Liver (tissue), 3 donors: ENCODE results near the gene CYP1A2.

Experiments used
- FOXA1 ChIP-seq: IDR thresholded peaks from 2 replicates; pipeline ENCODE4 v1.6.1; 2016; ENCODE audit warnings: antibody characterized with exemption
- HNF4A ChIP-seq, 2 donors: conservative IDR thresholded peaks; 2 replicates each; pipeline ENCODE4 v1.6.1; 2016; ENCODE audit warnings: antibody characterized with exemption in 2 of 2, mild to moderate bottlenecking in 2 of 2
- HNF4G ChIP-seq: IDR thresholded peaks from 2 replicates; pipeline ENCODE4 v1.6.1; 2016; ENCODE audit warnings: antibody characterized with exemption
- JUND ChIP-seq, 2 donors: IDR thresholded peaks; 2 replicates each; pipeline ENCODE4 v1.6.1; 2016; ENCODE audit warnings: antibody characterized with exemption in 2 of 2
- TF ChIP-seq, protein P1 (sequence below): fragments of 150-350 bp; IDR thresholded peaks from 2 replicates; pipeline ENCODE4 v1.5.1; 2017; ENCODE audit warnings: improper control_type of control experiment, low read depth, low read length; ENCODE audit not compliant: missing input control
- TF ChIP-seq, protein P2 (sequence below): IDR thresholded peaks from 2 replicates; pipeline ENCODE4 v1.6.1; 2016; ENCODE audit warnings: antibody characterized with exemption
- TF ChIP-seq, protein P3 (sequence below): IDR thresholded peaks from 2 replicates; pipeline ENCODE4 v1.6.1; 2016; ENCODE audit warnings: antibody characterized with exemption
- TF ChIP-seq, protein P4 (sequence below): IDR thresholded peaks from 2 replicates; pipeline ENCODE4 v1.6.1; 2016; ENCODE audit warnings: antibody characterized with exemption, mild to moderate bottlenecking
- TF ChIP-seq, protein P5 (sequence below): IDR thresholded peaks from 2 replicates; pipeline ENCODE4 v1.6.1; 2016; ENCODE audit warnings: antibody characterized with exemption
- donor health status: healthy.
- donor health status: healthy.

DNA sequence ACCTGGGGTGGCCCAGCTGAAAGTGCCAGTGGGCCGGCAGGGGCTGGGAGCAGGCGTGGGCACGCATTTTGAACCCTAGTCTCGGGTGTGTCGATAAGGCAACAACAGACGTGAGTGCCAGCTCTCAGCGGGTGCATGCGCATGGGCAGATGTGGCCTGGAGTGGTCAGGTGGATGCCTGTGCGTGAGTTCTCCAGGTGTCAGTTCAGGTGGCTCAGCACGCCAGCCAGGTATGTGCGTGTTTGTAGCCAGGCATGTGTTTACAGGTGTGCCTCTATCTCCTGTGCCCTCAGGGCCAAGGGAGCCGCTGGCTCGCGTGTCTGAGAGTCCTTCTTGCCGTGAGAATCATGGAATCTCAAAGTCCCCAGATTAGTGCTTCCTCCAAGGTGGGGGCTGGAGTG is 14.8 kb downstream of the CYP1A2 start:
- TF ChIP-seq, protein P1, sequence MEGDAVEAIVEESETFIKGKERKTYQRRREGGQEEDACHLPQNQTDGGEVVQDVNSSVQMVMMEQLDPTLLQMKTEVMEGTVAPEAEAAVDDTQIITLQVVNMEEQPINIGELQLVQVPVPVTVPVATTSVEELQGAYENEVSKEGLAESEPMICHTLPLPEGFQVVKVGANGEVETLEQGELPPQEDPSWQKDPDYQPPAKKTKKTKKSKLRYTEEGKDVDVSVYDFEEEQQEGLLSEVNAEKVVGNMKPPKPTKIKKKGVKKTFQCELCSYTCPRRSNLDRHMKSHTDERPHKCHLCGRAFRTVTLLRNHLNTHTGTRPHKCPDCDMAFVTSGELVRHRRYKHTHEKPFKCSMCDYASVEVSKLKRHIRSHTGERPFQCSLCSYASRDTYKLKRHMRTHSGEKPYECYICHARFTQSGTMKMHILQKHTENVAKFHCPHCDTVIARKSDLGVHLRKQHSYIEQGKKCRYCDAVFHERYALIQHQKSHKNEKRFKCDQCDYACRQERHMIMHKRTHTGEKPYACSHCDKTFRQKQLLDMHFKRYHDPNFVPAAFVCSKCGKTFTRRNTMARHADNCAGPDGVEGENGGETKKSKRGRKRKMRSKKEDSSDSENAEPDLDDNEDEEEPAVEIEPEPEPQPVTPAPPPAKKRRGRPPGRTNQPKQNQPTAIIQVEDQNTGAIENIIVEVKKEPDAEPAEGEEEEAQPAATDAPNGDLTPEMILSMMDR: no peak
- TF ChIP-seq, protein P2, sequence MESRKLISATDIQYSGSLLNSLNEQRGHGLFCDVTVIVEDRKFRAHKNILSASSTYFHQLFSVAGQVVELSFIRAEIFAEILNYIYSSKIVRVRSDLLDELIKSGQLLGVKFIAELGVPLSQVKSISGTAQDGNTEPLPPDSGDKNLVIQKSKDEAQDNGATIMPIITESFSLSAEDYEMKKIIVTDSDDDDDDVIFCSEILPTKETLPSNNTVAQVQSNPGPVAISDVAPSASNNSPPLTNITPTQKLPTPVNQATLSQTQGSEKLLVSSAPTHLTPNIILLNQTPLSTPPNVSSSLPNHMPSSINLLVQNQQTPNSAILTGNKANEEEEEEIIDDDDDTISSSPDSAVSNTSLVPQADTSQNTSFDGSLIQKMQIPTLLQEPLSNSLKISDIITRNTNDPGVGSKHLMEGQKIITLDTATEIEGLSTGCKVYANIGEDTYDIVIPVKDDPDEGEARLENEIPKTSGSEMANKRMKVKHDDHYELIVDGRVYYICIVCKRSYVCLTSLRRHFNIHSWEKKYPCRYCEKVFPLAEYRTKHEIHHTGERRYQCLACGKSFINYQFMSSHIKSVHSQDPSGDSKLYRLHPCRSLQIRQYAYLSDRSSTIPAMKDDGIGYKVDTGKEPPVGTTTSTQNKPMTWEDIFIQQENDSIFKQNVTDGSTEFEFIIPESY: no peak
- TF ChIP-seq FOXA1 (no peak), HNF4G (no peak), HNF4A (conservative IDR thresholded peaks at IDR 0.05) (no peak), JUND (IDR thresholded peaks at IDR 0.05) (no peak)
- TF ChIP-seq, protein P3, sequence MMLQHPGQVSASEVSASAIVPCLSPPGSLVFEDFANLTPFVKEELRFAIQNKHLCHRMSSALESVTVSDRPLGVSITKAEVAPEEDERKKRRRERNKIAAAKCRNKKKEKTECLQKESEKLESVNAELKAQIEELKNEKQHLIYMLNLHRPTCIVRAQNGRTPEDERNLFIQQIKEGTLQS: no peak
- TF ChIP-seq, protein P4, sequence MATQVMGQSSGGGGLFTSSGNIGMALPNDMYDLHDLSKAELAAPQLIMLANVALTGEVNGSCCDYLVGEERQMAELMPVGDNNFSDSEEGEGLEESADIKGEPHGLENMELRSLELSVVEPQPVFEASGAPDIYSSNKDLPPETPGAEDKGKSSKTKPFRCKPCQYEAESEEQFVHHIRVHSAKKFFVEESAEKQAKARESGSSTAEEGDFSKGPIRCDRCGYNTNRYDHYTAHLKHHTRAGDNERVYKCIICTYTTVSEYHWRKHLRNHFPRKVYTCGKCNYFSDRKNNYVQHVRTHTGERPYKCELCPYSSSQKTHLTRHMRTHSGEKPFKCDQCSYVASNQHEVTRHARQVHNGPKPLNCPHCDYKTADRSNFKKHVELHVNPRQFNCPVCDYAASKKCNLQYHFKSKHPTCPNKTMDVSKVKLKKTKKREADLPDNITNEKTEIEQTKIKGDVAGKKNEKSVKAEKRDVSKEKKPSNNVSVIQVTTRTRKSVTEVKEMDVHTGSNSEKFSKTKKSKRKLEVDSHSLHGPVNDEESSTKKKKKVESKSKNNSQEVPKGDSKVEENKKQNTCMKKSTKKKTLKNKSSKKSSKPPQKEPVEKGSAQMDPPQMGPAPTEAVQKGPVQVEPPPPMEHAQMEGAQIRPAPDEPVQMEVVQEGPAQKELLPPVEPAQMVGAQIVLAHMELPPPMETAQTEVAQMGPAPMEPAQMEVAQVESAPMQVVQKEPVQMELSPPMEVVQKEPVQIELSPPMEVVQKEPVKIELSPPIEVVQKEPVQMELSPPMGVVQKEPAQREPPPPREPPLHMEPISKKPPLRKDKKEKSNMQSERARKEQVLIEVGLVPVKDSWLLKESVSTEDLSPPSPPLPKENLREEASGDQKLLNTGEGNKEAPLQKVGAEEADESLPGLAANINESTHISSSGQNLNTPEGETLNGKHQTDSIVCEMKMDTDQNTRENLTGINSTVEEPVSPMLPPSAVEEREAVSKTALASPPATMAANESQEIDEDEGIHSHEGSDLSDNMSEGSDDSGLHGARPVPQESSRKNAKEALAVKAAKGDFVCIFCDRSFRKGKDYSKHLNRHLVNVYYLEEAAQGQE: no peak
- TF ChIP-seq, protein P5, sequence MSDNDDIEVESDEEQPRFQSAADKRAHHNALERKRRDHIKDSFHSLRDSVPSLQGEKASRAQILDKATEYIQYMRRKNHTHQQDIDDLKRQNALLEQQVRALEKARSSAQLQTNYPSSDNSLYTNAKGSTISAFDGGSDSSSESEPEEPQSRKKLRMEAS: no peak
